ENCODE results near the gene SFMBT1. TPM values are rescaled to one million over a fixed set of nuclear protein-coding genes. Genes with fewer than 3 reads are reported as not detected.

SFMBT1 gene
- total RNA-seq, 6 experiments from 2014 or later = 3.0 to 4.8 (median 3.9) TPM

GRCh38 chr3:52870471-52870870 lies 175.4 kb downstream of the SFMBT1 start:
- peaks cover 9% of the 10 kb centered on the region for H3K4me1 Mint-ChIP-seq (ENCODE audit: low read depth)
- H3K9me3 Mint-ChIP-seq = no peaks in the 10 kb centered on the region
- no peaks in the 10 kb centered on the region for H3K27me3 Mint-ChIP-seq (ENCODE audit: insufficient read depth)
- H3K27ac Mint-ChIP-seq = no peak overlapping the region
- DNase-seq = no peak
- TF ChIP-seq, protein P1, sequence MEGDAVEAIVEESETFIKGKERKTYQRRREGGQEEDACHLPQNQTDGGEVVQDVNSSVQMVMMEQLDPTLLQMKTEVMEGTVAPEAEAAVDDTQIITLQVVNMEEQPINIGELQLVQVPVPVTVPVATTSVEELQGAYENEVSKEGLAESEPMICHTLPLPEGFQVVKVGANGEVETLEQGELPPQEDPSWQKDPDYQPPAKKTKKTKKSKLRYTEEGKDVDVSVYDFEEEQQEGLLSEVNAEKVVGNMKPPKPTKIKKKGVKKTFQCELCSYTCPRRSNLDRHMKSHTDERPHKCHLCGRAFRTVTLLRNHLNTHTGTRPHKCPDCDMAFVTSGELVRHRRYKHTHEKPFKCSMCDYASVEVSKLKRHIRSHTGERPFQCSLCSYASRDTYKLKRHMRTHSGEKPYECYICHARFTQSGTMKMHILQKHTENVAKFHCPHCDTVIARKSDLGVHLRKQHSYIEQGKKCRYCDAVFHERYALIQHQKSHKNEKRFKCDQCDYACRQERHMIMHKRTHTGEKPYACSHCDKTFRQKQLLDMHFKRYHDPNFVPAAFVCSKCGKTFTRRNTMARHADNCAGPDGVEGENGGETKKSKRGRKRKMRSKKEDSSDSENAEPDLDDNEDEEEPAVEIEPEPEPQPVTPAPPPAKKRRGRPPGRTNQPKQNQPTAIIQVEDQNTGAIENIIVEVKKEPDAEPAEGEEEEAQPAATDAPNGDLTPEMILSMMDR (IDR thresholded peaks at IDR 0.05) = no peak
- H3K36me3 Mint-ChIP-seq (ENCODE audit: low read depth) = peaks cover 11% of the 10 kb centered on the region
- no peak overlapping the region for H3K4me3 Mint-ChIP-seq

- H3K4me1 Mint-ChIP-seq (ENCODE audit: low read depth) = no peaks in the 10 kb centered on the region
- peaks cover 26% of the 10 kb centered on the region for H3K36me3 Mint-ChIP-seq (ENCODE audit: low read depth)
- TF ChIP-seq, protein P1 (IDR thresholded peaks at IDR 0.05) = no peak
- H3K9me3 Mint-ChIP-seq = peaks cover 4% of the 10 kb centered on the region; the same call in 1 of the 2 replicates
- no peak overlapping the region for H3K27ac Mint-ChIP-seq
- no peak for DNase-seq
- no peaks in the 10 kb centered on the region; the same call in 1 of the 2 replicates for H3K27me3 Mint-ChIP-seq (ENCODE audit: insufficient read depth)
- H3K4me3 Mint-ChIP-seq = no peak overlapping the region
Observed at GRCh38 chr3:52866427-52866826, 179.4 kb downstream of the SFMBT1 start.

DNA sequence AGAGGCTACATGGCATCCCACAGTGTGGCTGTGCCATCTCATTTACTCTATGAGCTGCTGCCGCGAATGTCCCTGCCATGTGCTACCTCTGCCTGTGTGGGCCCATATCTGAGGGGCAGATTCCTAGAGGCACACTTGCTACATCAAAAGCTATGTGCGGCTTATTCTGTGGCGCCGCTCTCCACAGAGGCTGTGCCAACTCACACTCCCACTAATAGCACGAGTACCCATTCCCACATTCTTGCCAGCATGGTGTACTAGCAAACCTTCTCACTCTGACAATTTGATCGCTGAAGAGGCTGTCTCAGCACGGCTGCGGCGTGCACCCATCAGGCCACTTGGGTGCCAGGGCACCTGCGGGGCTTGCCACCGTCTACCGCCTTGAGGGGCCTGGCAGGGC lies 179.9 kb downstream of the SFMBT1 start:
- DNase-seq = no peak
- no peak overlapping the region for H3K4me3 Mint-ChIP-seq
- H3K4me1 Mint-ChIP-seq (ENCODE audit: low read depth) = no peaks in the 10 kb centered on the region

DNA sequence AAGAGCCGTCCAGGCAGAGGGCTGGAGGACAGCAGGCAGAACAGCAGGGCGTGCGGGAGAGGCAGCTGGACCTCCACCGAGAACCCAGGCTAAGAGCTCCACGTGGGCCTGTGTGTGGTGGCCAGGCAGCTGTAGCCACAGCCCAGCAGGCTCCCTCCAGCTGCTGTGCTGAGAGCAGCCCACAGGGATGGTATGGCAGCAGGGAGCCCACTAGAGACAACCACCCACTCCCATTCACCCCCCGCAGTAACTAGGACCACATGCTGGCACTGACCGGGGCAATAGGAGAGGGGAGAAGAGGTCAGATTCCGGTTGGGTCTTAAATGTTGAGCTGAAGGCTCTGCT lies 185.5 kb downstream of the SFMBT1 start:
- DNase-seq = no peak
- TF ChIP-seq, protein P1 (IDR thresholded peaks at IDR 0.05) = no peak
- Mint-ChIP-seq H3K9me3 (peaks cover 4% of the 10 kb centered on the region; the same call in 1 of the 2 replicates), H3K27ac (no peak overlapping the region), H3K27me3 (ENCODE audit: insufficient read depth) (no peaks in the 10 kb centered on the region; the same call in 1 of the 2 replicates), H3K36me3 (ENCODE audit: low read depth) (peaks cover 19% of the 10 kb centered on the region), H3K4me1 (ENCODE audit: low read depth) (no peaks in the 10 kb centered on the region), H3K4me3 (no peak overlapping the region)

More for the DNA sequence above, 179.9 kb downstream of the SFMBT1 start:
- Mint-ChIP-seq H3K9me3 (peaks cover 4% of the 10 kb centered on the region; the same call in 1 of the 2 replicates), H3K27me3 (ENCODE audit: insufficient read depth) (no peaks in the 10 kb centered on the region; the same call in 1 of the 2 replicates), H3K27ac (no peak overlapping the region), H3K36me3 (ENCODE audit: low read depth) (peaks cover 26% of the 10 kb centered on the region)
- TF ChIP-seq, protein P1 (IDR thresholded peaks at IDR 0.05) = no peak

DNA sequence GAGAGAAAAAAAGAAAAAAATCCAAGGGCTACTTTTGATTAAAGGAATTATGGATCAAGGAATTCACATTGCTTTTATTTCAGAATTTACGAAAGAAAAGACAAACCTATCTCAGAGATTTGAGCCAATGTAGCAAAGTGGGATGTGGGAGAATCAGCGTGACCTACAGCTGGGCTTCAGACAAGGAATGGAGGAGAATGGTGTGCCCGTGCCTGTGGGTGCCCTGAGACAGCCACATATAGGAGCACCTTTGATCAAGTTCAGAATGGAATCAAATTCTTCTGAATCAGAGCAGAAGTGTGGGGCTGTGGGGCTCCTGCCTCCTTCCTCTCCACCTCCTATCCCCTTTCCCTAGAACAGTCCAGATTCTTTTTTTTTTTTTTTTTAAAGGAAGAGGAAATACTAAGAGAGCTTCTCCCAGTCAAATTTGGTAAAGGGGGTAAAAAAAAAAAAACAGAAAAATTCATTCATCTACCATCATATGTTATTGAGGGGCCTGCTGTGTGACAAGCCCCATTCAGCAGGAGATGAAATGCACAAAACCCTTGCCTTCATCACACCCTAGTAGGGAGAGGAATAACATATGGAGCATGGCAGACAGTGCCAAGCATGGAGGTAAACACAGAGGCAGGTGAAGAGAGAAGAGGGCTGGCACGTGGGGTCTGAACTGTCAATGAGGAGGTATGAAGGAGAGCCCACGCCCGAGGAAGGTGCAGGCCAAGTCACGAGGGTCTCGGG lies 186.0 kb downstream of the SFMBT1 start:
- H3K4me3 Mint-ChIP-seq = no peak overlapping the region
- TF ChIP-seq, protein P1 (IDR thresholded peaks at IDR 0.05) = no peak
- H3K36me3 Mint-ChIP-seq (ENCODE audit: low read depth) = peaks cover 14% of the 10 kb centered on the region; the same call in 1 of the 2 replicates
- no peak overlapping the region for H3K27ac Mint-ChIP-seq
- H3K27me3 Mint-ChIP-seq (ENCODE audit: insufficient read depth) = no peaks in the 10 kb centered on the region; the same call in 1 of the 2 replicates
- no peaks in the 10 kb centered on the region for H3K4me1 Mint-ChIP-seq (ENCODE audit: low read depth)
- no peaks in the 10 kb centered on the region for H3K9me3 Mint-ChIP-seq
- no peak for DNase-seq

Measured in HFFc6 (cell line).